Aorta (tissue), 5 donors: ENCODE measurements around the gene NKX6-1. TPM values are rescaled to one million over a fixed set of nuclear protein-coding genes. Genes with fewer than 3 reads are reported as not detected.

Experiments used
- ATAC-seq: fragments of 200-7000 bp; cut with Tn5 transposase; one replicate; pipeline ENCODE4 v1.9.1; 2022; ENCODE audit warnings: moderate library complexity; ENCODE audit not compliant: low FRiP score
- DNase-seq, 2 donors: peaks; one replicate each; pipeline ENCODE4 v3.0.0-alpha.2; 2020
- H3K27ac ChIP-seq, 2 donors: one replicate each; pipeline ENCODE4 v1.5.1; 2013; ENCODE audit warnings: low read length in 2 of 2, mild to moderate bottlenecking in 2 of 2, moderate library complexity in 2 of 2, control low read depth in 1 of 2, inconsistent platforms in 1 of 2, low read depth in 1 of 2
- H3K27me3 ChIP-seq, 2 donors: one replicate each; pipeline ENCODE4 v1.6.1; 2013; ENCODE audit warnings: control low read depth in 1 of 2, low read length in 1 of 2, mild to moderate bottlenecking in 1 of 2, moderate library complexity in 1 of 2; ENCODE audit not compliant: insufficient read depth in 2 of 2, control insufficient read depth in 1 of 2
- H3K36me3 ChIP-seq, 2 donors: one replicate each; pipeline ENCODE4 v1.6.1; 2013; ENCODE audit warnings: control low read depth in 1 of 2, low read length in 1 of 2, mild to moderate bottlenecking in 1 of 2; ENCODE audit not compliant: insufficient read depth in 2 of 2, control insufficient read depth in 1 of 2
- H3K4me1 ChIP-seq, 2 donors: one replicate each; pipeline ENCODE4 v1.6.1; 2013; ENCODE audit warnings: low read length in 2 of 2, control low read depth in 1 of 2, mild to moderate bottlenecking in 1 of 2, moderate library complexity in 1 of 2; ENCODE audit not compliant: insufficient read depth in 2 of 2, control insufficient read depth in 1 of 2
- H3K4me3 ChIP-seq, 2 donors: one replicate each; pipeline ENCODE4 v1.5.1; 2013; ENCODE audit warnings: low read length in 2 of 2, control low read depth in 1 of 2, mild to moderate bottlenecking in 1 of 2
- H3K9me3 ChIP-seq: one replicate; pipeline ENCODE4 v1.6.1; 2013; ENCODE audit warnings: mild to moderate bottlenecking, low read length; ENCODE audit not compliant: control insufficient read depth
- WGBS, 2 donors: extraction: QIAGEN DNeasy Blood & Tissue Kit; methylation state at CpG; one replicate each; pipeline ENCODE4 v1.1.7; 2013; 5-methylcytosine and 5-hydroxymethylcytosine counted together
- intact Hi-C, 2 donors: fragments of 100-400 bp; cut with DNase I; formaldehyde crosslinking; loops; one replicate each; pipeline versions ENCODE4 v1.14.2 to v1.15.0; 2022
- polyA plus RNA-seq, 2 donors: library from polyadenylated mRNA; stranded (reverse); fragments of 200-250 nt; gene quantifications; one replicate each; pipeline ENCODE4 v1.2.3, GENCODE V29; 2013
- total RNA-seq, 2 donors: library from RNA; stranded (reverse); fragmentation: NEBNext Ultra II Directional; extraction: Animal tissue kit (Norgen Biotek cat#: 25700); gene quantifications; one replicate each; pipeline ENCODE4 v1.2.1, GENCODE V29; 2021
- donor health status: healthy with polysubstance abuse.
- donor health status: Bipolar disorder and iron deficiency.
- donor health status: DM: no; HTN: no; CAD: no.
- donor health status: DM: no; HTN: no; CAD: no.
- donor health status: DM: yes; HTN: yes; CAD: no.

The NKX6-1 gene
- total and polyA plus RNA-seq, 4 donors, result 0.18 to 1.4 (median 0.68) TPM

- ATAC-seq (no peak), DNase-seq (no peak)
- Histone ChIP-seq H3K9me3 (no peaks in the 10 kb centered on the region), H3K27me3 (no peaks in the 10 kb centered on the region), H3K36me3 (no peaks in the 10 kb centered on the region), H3K4me3 (no peak overlapping the region), H3K27ac (no peak overlapping the region), H3K4me1 (no peaks in the 10 kb centered on the region)
- intact Hi-C loops, result no loop called here
- WGBS, 2 donors, result 8 to 14% methylated on average over 2 of the region's 2 CpGs
Observed at GRCh38 chr4:84515075-84515474, 16.0 kb upstream of the NKX6-1 start.

DNA sequence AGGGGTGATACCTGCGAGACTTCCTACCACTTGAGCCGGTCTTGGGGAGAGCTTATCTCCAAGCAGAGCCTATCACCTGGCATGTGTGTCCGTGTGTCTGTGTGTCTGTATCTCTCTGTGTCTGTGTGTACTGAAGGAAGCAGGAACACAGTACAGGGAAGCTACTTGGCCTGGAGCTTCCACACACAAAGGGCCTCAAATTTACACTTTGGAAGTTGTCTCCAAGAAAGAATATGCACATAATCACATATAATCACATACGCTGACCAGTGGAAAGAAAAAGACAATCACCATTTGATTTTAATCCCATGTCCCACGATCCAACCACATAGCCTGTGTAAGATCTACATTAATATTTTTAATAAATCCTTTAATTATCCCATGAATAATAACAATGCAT lies 13.2 kb upstream of the NKX6-1 start:
- ATAC-seq, result no peak
- H3K27ac ChIP-seq, result no peak overlapping the region
- 93% methylated on average over 5 of the region's 5 CpGs for WGBS, 2 donors

GRCh38 chr4:84511703-84512102 lies 12.6 kb upstream of the NKX6-1 start:
- WGBS, 2 donors, result 84 to 86% methylated on average over 3 of the region's 3 CpGs
- no peak overlapping the region for H3K4me3 ChIP-seq
- DNase-seq, result no peak
- ATAC-seq, result no peak
- no peak overlapping the region for H3K27ac ChIP-seq
- no peaks in the 10 kb centered on the region for H3K36me3 ChIP-seq
- no peaks in the 10 kb centered on the region for H3K4me1 ChIP-seq
- no peaks in the 10 kb centered on the region for H3K27me3 ChIP-seq
- no peaks in the 10 kb centered on the region for H3K9me3 ChIP-seq
- intact Hi-C loops, result no loop called here

More for the DNA sequence above, 13.2 kb upstream of the NKX6-1 start:
- Histone ChIP-seq H3K4me1 (no peaks in the 10 kb centered on the region), H3K9me3 (no peaks in the 10 kb centered on the region), H3K27me3 (no peaks in the 10 kb centered on the region), H3K4me3 (no peak overlapping the region), H3K36me3 (no peaks in the 10 kb centered on the region)
- intact Hi-C loops, result no loop called here
- no peak for DNase-seq

DNA sequence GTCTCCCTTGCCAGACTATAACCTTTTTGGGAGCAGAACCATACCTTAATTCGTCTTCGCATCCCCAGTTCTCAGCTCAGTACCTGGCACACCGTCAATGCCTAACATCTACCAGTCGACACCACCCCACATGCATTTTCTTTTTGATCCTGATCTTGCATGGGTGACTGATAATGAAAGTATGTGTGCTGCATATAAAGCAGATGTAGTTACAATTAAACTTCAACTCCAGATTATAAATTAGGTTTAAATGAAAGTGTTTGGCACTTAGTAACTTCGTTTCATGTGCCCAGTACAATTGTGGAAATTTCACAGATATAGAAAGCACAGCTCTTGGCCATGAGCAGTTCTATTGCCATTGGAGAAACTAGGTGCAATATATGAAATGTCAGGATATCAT lies 8.8 kb upstream of the NKX6-1 start:
- ATAC-seq (no peak), DNase-seq (no peak)
- no peaks in the 10 kb centered on the region for H3K4me1 ChIP-seq
- intact Hi-C loops, result loop anchor here in 1 of 2 donors (10.0 kb wide), 1 partner anchor 863 kb away; no protein-coding TSS in a partner anchor
- no peak overlapping the region for H3K4me3 ChIP-seq
- 73 to 77% methylated on average over 5 of the region's 5 CpGs for WGBS, 2 donors
- peaks cover 1% of the 10 kb centered on the region for H3K9me3 ChIP-seq
- H3K27ac ChIP-seq, result no peak overlapping the region
- H3K36me3 ChIP-seq, result no peaks in the 10 kb centered on the region
- H3K27me3 ChIP-seq, result no peaks in the 10 kb centered on the region

DNA sequence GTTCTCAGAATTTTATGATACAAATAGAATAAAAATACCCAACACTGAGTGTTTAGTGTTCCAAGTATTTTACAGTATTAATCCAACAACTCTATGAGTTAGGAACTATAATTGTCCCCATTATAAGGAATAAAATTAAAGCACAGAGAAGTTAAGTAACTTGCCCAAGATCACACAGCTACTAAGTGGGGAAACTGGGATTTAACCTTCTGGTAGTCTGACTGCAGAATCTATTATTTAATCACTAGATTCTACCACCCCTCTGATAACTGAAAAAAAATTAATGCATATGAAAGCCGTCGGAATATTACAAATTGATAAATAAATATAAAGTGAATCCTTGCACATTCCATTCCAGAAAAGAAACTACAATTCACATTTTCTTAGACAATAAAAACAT lies 5.7 kb upstream of the NKX6-1 start:
- Histone ChIP-seq H3K36me3 (no peaks in the 10 kb centered on the region), H3K4me1 (no peaks in the 10 kb centered on the region), H3K27me3 (no peaks in the 10 kb centered on the region), H3K9me3 (peaks cover 3% of the 10 kb centered on the region), H3K4me3 (no peak overlapping the region), H3K27ac (no peak overlapping the region)
- 78 to 87% methylated on average over 2 of the region's 2 CpGs for WGBS, 2 donors
- ATAC-seq (no peak), DNase-seq (no peak)
- intact Hi-C loops, result loop anchor here in 1 of 2 donors (10.0 kb wide), 1 partner anchor 860 kb away; no protein-coding TSS in a partner anchor

GRCh38 chr4:84503495-84504437 lies 4.7 kb upstream of the NKX6-1 start:
- H3K4me1 ChIP-seq, result peaks cover 0 to 1% of the 10 kb centered on the region in 2 donors
- WGBS, 2 donors, result 17% methylated on average over 19 of the region's 19 CpGs

GRCh38 chr4:84502955-84503373 lies 3.9 kb upstream of the NKX6-1 start:
- Histone ChIP-seq H3K4me1 (peaks cover 0 to 1% of the 10 kb centered on the region in 2 donors), H3K9me3 (peaks cover 3% of the 10 kb centered on the region), H3K4me3 (no peak overlapping the region), H3K27ac (no peak overlapping the region), H3K36me3 (no peaks in the 10 kb centered on the region), H3K27me3 (no peaks in the 10 kb centered on the region)
- DNase-seq, result no peak
- intact Hi-C loops, result loop anchor here in 1 of 2 donors (10.0 kb wide), 1 partner anchor 858 kb away; no protein-coding TSS in a partner anchor
- ATAC-seq, result no peak
- 29 to 34% methylated on average over 18 of the region's 18 CpGs for WGBS, 2 donors

More at GRCh38 chr4:84503495-84504437, 4.7 kb upstream of the NKX6-1 start:
- H3K36me3 ChIP-seq, result no peaks in the 10 kb centered on the region
- H3K27me3 ChIP-seq, result no peaks in the 10 kb centered on the region
- peaks cover 3% of the 10 kb centered on the region for H3K9me3 ChIP-seq
- no peak overlapping the region for H3K4me3 ChIP-seq
- ATAC-seq (peak; percentile 53), DNase-seq (no peak)
- intact Hi-C loops, result loop anchor here in 1 of 2 donors (10.0 kb wide), 1 partner anchor 859 kb away; no protein-coding TSS in a partner anchor
- H3K27ac ChIP-seq, result no peak overlapping the region

DNA sequence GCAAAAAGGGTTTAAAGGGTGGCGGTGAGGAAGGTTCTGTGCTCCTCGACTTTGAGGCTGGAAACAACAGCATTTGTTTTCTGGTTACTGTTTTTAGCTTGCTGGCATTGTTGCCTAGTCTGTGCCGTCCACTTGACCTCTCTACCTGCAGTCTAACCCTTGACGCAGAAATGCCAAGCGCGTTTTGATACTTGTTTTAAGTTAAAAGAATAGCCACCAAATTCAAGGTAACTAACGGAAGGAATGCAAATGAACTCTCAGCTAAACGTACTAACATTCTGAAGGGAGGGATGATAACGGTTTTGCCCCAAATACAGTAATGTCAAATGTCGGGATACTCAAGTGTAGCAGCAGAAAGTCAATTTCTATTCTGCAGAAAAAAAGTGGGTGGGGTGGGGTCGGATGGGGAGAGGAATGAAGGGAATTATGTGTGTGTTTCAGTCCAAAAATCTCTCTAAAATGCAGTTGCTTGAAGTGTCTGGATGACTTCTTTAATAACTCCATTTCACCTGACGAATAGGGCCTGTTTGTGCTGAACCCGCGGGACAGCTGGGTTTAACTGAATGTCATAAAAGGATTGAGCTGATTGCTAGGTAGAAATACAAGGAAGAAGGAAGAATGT lies 3.4 kb upstream of the NKX6-1 start:
- DNase-seq, result no peak
- Histone ChIP-seq H3K9me3 (peaks cover 3% of the 10 kb centered on the region), H3K27ac (no peak overlapping the region), H3K4me1 (peaks cover 0 to 1% of the 10 kb centered on the region in 2 donors), H3K4me3 (no peak overlapping the region), H3K27me3 (no peaks in the 10 kb centered on the region), H3K36me3 (no peaks in the 10 kb centered on the region)
- 32 to 36% methylated on average over 14 of the region's 14 CpGs for WGBS, 2 donors
- no peak for ATAC-seq
- intact Hi-C loops, result loop anchor here in 1 of 2 donors (10.0 kb wide), 1 partner anchor 858 kb away; no protein-coding TSS in a partner anchor
